HCT116 (cell line): ENCODE measurements around the gene SMG9. TPM values are rescaled to one million over a fixed set of nuclear protein-coding genes. Genes with fewer than 3 reads are reported as not detected.

Experiments used
- ATAC-seq: fragments of 200-7000 bp; cut with Tn5 transposase; 2 replicates; pipeline ENCODE4 v1.9.1; 2020; ENCODE audit warnings: mild to moderate bottlenecking, moderate library complexity
- BruUV-seq: library from RNA; stranded (reverse); fragments of 400-500 nt; replicated peaks from 2 replicates; lab custom pipeline; 2021; lab: Mats Ljungman, UMichigan
- CTCF ChIA-PET: fragments of 300-600 bp; sonication (Branson Sonifier 250); formaldehyde crosslinking; loops from one replicate; lab custom pipeline; 2021; ENCODE audit warnings: antibody characterized with exemption; lab: Charles Lee
- POLR2A ChIA-PET: fragments of 300-600, 350-600 bp; sonication (Branson Sonifier 250); formaldehyde crosslinking; loops from one replicate; lab custom pipeline; 2021; ENCODE audit warnings: antibody characterized with exemption; lab: Charles Lee
- RAD21 ChIA-PET, 2 experiments: fragments of 300-600 bp; sonication (Branson Sonifier 250); formaldehyde crosslinking; loops; one replicate each; lab custom pipeline; 2023; ENCODE audit warnings: low total read pairs in 2 of 2; ENCODE audit not compliant: uncharacterized antibody in 2 of 2, unreplicated experiment in 2 of 2, low non-redundant PET in 1 of 2; lab: Charles Lee
- DNase-seq: peaks from one replicate; pipeline ENCODE4 v3.0.0-alpha.2; 2010; ENCODE audit warnings: low read depth, low spot score
- H2AFZ ChIP-seq: fragments of 200-600 bp; shearing (Covaris generic), sonication (generic); 2 replicates; pipeline ENCODE4 v1.6.1; 2017; ENCODE audit warnings: low read depth, mixed run types, mixed read lengths, antibody characterized with exemption, low read length; ENCODE audit not compliant: poor library complexity, severe bottlenecking
- H3K27ac ChIP-seq: 2 replicates; pipeline ENCODE4 v1.5.1; 2012; ENCODE audit warnings: low read depth, low read length
- H3K27me3 ChIP-seq: fragments of 200-600 bp; sonication (generic); 2 replicates; pipeline ENCODE4 v1.6.1; 2016; ENCODE audit warnings: mixed run types, low read length, mixed read lengths; ENCODE audit not compliant: insufficient read depth
- H3K36me3 ChIP-seq, 2 experiments: fragments of 200-500 bp in 1 of 2; fragments of 200-600 bp in 1 of 2; sonication (Bioruptor generic) in 1 of 2; sonication (generic) in 1 of 2; 2 replicates each; pipeline versions ENCODE4 v1.5.1 to v1.6.1; 2014 to 2016; ENCODE audit warnings: low read length in 2 of 2, inconsistent platforms in 1 of 2, mixed read lengths in 1 of 2, mixed run types in 1 of 2; ENCODE audit not compliant: insufficient read depth in 2 of 2, control insufficient read depth in 1 of 2
- H3K4me1 ChIP-seq, 2 experiments: fragments of 200-600 bp in 1 of 2; sonication (generic) in 1 of 2; 2 replicates each; pipeline versions ENCODE4 v1.5.1 to v1.6.1; 2012 to 2017; ENCODE audit warnings: low read length in 2 of 2, inconsistent platforms in 1 of 2, mild to moderate bottlenecking in 1 of 2, mixed read lengths in 1 of 2, mixed run types in 1 of 2, moderate library complexity in 1 of 2; ENCODE audit not compliant: insufficient read depth in 2 of 2, control insufficient read depth in 1 of 2
- H3K4me2 ChIP-seq: fragments of 200-600 bp; sonication (generic); 2 replicates; pipeline ENCODE4 v1.6.1; 2017; ENCODE audit warnings: mixed run types, low read length, mixed read lengths
- H3K4me3 ChIP-seq, 2 experiments: fragments of 200-600 bp in 1 of 2; sonication (generic) in 1 of 2; replicated peaks in 1 of 2; 2 replicates each; pipeline ENCODE4 v1.5.1; 2011 to 2016; ENCODE audit warnings: low read length in 2 of 2, control low read depth in 1 of 2, low read depth in 1 of 2, mild to moderate bottlenecking in 1 of 2, mixed read lengths in 1 of 2, mixed run types in 1 of 2
- H3K79me2 ChIP-seq: fragments of 200-600 bp; sonication (generic); 2 replicates; pipeline ENCODE4 v1.6.1; 2017; ENCODE audit warnings: mild to moderate bottlenecking, mixed run types, low read length, moderate library complexity, mixed read lengths; ENCODE audit not compliant: insufficient read depth
- H3K9ac ChIP-seq: fragments of 200-600 bp; sonication (generic); 2 replicates; pipeline ENCODE4 v1.6.1; 2016; ENCODE audit warnings: low read length, mixed read lengths
- H3K9me2 ChIP-seq: fragments of 200-600 bp; sonication (generic), shearing (Covaris generic); 2 replicates; pipeline ENCODE4 v1.6.1; 2017; ENCODE audit warnings: mixed run types, mild to moderate bottlenecking, moderate library complexity; ENCODE audit not compliant: insufficient read depth
- H3K9me3 ChIP-seq, 2 experiments: fragments of 200-500 bp in 1 of 2; fragments of 200-600 bp in 1 of 2; sonication (Bioruptor generic) in 1 of 2; sonication (generic) in 1 of 2; 2 replicates each; pipeline ENCODE4 v1.6.1; 2014 to 2017; ENCODE audit warnings: low read length in 2 of 2, mixed read lengths in 2 of 2, inconsistent platforms in 1 of 2, low read depth in 1 of 2, mild to moderate bottlenecking in 1 of 2, mixed run types in 1 of 2, moderate library complexity in 1 of 2; ENCODE audit not compliant: control insufficient read depth in 1 of 2, insufficient read depth in 1 of 2
- H4K20me1 ChIP-seq: fragments of 200-600 bp; sonication (generic), shearing (Covaris generic); 2 replicates; pipeline ENCODE4 v1.6.1; 2017; ENCODE audit warnings: mixed run types, mild to moderate bottlenecking, moderate library complexity; ENCODE audit not compliant: insufficient read depth
- ATF3 ChIP-seq: IDR thresholded peaks from 2 replicates; pipeline ENCODE4 v1.6.1; 2012
- CBX3 ChIP-seq: IDR thresholded peaks from 2 replicates; pipeline ENCODE4 v1.6.1; 2012; ENCODE audit warnings: low read depth
- CEBPB ChIP-seq: IDR thresholded peaks from 2 replicates; pipeline ENCODE4 v1.6.1; 2012; ENCODE audit warnings: low read depth
- CTCF ChIP-seq, 3 experiments: fragments of 200-600 bp in 1 of 3; sonication (generic) in 1 of 3; IDR thresholded peaks in 2 of 3; conservative IDR thresholded peaks in 1 of 3; 2 replicates each; pipeline ENCODE4 v1.5.1; 2012 to 2017; ENCODE audit warnings: low read depth in 2 of 3, low read length in 2 of 3, antibody characterized with exemption in 1 of 3, borderline replicate concordance in 1 of 3, control low read depth in 1 of 3, mild to moderate bottlenecking in 1 of 3, mixed read lengths in 1 of 3, mixed run types in 1 of 3, moderate library complexity in 1 of 3; ENCODE audit not compliant: insufficient read depth in 1 of 3
- EGR1 ChIP-seq: IDR thresholded peaks from 2 replicates; pipeline ENCODE4 v1.6.1; 2012; ENCODE audit warnings: low read depth
- ELF1 ChIP-seq: IDR thresholded peaks from 2 replicates; pipeline ENCODE4 v1.6.1; 2012; ENCODE audit warnings: low read depth, borderline replicate concordance
- EZH2 ChIP-seq: fragments of 200-600 bp; sonication (generic); IDR thresholded peaks from 2 replicates; pipeline ENCODE4 v1.6.1; 2017; ENCODE audit warnings: antibody characterized with exemption, mixed run types
- EZH2phosphoT487 ChIP-seq: fragments of 200-600 bp; IDR thresholded peaks from 2 replicates; pipeline ENCODE4 v1.6.1; 2018; ENCODE audit warnings: antibody characterized with exemption, borderline replicate concordance
- FOSL1 ChIP-seq: IDR thresholded peaks from 2 replicates; pipeline ENCODE4 v1.6.1; 2012; ENCODE audit warnings: low read depth
- JUND ChIP-seq: IDR thresholded peaks from 2 replicates; pipeline ENCODE4 v1.6.1; 2012
- POLR2A ChIP-seq: IDR thresholded peaks from 2 replicates; pipeline ENCODE4 v1.7.0; 2011; ENCODE audit warnings: borderline replicate concordance; ENCODE audit not compliant: insufficient read depth, insufficient read length; ENCODE audit errors: extremely low read depth
- POLR2AphosphoS5 ChIP-seq: IDR thresholded peaks from 2 replicates; pipeline ENCODE4 v1.6.1; 2011; ENCODE audit warnings: mild to moderate bottlenecking, low read depth, low read length, moderate library complexity
- SIN3A ChIP-seq: IDR thresholded peaks from 2 replicates; pipeline ENCODE4 v1.6.1; 2012; ENCODE audit warnings: low read depth
- SP1 ChIP-seq: IDR thresholded peaks from 2 replicates; pipeline ENCODE4 v1.6.1; 2012; ENCODE audit warnings: low read depth
- SRF ChIP-seq: IDR thresholded peaks from 2 replicates; pipeline ENCODE4 v1.6.1; 2012; ENCODE audit warnings: low read depth
- TCF7L2 ChIP-seq: IDR thresholded peaks from 2 replicates; pipeline ENCODE4 v1.7.0; 2011; ENCODE audit warnings: borderline replicate concordance, inconsistent platforms; ENCODE audit not compliant: insufficient read depth, insufficient read length; ENCODE audit errors: extremely low read depth
- YY1 ChIP-seq: IDR thresholded peaks from 2 replicates; pipeline ENCODE4 v1.6.1; 2011; ENCODE audit warnings: low read length, low read depth, moderate library complexity, mild to moderate bottlenecking; ENCODE audit not compliant: insufficient replicate concordance; ENCODE audit errors: extremely low read depth
- intact Hi-C: fragments of 100-400 bp; cut with micrococcal nuclease; formaldehyde crosslinking; loops from 2 replicates; pipeline ENCODE4 v1.10.0; 2022
- total RNA-seq: library from RNA; stranded (reverse); gene quantifications from one replicate; pipeline ENCODE4 v1.2.1, GENCODE V29; 2021; ENCODE audit not compliant: unreplicated experiment
- TF ChIP-seq, protein P1 (sequence below): IDR thresholded peaks from 2 replicates; pipeline ENCODE4 v1.6.1; 2011; ENCODE audit warnings: mild to moderate bottlenecking, low read length, moderate library complexity; ENCODE audit not compliant: insufficient replicate concordance; ENCODE audit errors: extremely low read depth

SMG9 gene
- total RNA-seq, 1 experiment from 2014 or later, result 80.2 TPM

DNA sequence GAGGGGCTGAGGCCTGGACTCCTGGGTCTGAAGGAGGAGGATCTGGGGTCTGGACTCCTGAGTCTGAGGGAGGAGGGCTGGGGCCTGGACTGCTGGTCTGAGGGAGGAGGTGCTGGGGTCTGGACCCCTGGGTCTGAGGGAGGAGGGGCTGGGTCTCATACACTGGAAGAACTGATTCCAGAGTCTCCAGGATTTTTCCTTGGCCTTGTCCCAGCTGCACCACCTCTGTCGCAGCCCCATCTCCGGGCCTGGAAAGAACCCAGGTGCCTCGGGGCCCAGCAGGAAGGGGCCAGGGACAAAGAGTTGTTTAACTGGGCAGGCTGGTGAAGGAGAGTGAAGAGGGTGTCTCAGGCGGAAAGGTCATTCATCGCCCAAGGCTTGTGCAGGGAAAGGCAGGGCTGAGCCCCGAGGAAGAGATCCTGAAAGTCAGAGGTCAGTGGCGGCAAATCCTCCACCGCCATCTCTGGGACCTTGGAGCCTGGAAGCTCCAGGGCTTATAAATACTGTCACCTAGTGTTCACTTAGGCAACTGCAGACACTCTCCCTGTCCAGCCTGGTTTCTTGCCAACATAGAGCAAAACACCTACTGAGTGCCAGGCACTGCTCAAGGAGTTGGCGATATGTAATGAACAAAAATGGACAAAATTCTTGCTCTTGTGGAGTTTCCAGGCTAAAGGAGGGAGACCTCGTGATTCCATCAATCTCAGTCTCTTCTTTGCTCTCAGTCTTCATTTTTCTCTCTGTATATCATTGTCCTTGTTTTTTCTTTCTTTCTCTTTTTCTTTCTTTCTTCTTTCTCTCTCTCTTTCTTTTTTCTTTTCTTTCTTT is 30.4 kb upstream of the SMG9 start (continued):
- no peak for TF ChIP-seq SRF
- TF ChIP-seq CEBPB, result no peak
- no peak for TF ChIP-seq EZH2
- TF ChIP-seq POLR2A, result no peak
- TF ChIP-seq ATF3, result no peak
- TF ChIP-seq CBX3, result no peak

DNA sequence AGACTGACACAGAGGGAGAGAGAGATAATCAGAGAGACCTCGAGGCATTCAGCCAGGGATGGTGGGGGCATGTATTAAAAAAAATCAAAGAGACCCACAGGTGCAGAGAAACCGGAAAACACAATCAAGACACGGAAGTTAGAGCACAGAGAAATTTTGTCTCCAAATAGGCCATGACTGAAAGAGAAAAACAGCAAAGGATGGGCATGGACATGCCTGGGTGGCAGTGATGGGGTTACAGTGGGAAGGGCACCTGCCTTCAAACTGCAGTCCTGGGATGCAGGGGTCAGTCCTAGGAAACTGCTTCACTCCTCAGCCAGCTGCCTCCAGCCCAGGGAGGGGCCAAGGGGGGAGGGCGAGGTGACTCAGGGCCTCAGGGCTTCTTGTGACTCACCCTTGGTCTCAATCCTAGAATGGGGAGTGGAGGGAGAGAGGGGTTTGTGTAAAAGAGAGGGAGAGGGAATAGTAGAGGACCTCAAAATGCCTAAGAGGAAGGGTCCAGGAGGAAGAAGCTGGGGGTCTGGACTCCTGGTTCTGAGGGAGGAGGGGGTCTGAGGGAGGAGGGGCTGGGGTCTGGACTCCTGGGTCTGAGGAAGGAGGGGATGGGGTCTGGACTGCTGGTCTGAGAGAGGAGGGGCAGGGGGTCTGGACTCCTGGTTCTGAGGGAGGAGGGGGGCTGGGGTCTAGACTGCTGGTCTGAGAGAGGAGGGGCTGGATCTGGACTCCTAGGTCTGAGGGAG is 29.6 kb upstream of the SMG9 start:
- Histone ChIP-seq H3K9ac (peak overlapping the region; percentile 88), H4K20me1 (no peaks in the 10 kb centered on the region), H2AFZ (no peak overlapping the region), H3K27me3 (no peaks in the 10 kb centered on the region), H3K4me1 (peaks cover 51 to 65% of the 10 kb centered on the region in 2 experiments), H3K4me2 (peak overlapping the region; percentile 88), H3K36me3 (no peaks in the 10 kb centered on the region), H3K27ac (peak overlapping the region; percentile 94), H3K9me2 (no peaks in the 10 kb centered on the region), H3K4me3 (peak overlapping the region; percentile 18 to 47), H3K79me2 (peaks cover 32% of the 10 kb centered on the region), H3K9me3 (no peaks in the 10 kb centered on the region)
- intact Hi-C loops, result loop anchor here (2.0 to 10.0 kb wide), 2 partner anchors 26 to 110 kb away; partner anchors contain the start of gene PLAUR
- ChIA-PET RAD21 (interaction anchor here (0.6 to 1.8 kb wide), 7 partner anchors 9 to 109 kb away, joined by 3 to 9 read pairs (median 5); no protein-coding TSS in a partner anchor), CTCF (interaction anchor here (0.6 to 1.9 kb wide), 11 partner anchors 11 to 116 kb away, joined by 3 to 34 read pairs (median 5); no protein-coding TSS in a partner anchor), POLR2A (interaction anchor here (1.2 to 1.5 kb wide), 2 partner anchors 20 to 27 kb away, joined by 4 to 5 read pairs; no protein-coding TSS in a partner anchor)
- peak; percentile 69 for ATAC-seq
- peak; percentile 77 for DNase-seq
- no TSS peak for BruUV-seq
- TF ChIP-seq, protein P1, sequence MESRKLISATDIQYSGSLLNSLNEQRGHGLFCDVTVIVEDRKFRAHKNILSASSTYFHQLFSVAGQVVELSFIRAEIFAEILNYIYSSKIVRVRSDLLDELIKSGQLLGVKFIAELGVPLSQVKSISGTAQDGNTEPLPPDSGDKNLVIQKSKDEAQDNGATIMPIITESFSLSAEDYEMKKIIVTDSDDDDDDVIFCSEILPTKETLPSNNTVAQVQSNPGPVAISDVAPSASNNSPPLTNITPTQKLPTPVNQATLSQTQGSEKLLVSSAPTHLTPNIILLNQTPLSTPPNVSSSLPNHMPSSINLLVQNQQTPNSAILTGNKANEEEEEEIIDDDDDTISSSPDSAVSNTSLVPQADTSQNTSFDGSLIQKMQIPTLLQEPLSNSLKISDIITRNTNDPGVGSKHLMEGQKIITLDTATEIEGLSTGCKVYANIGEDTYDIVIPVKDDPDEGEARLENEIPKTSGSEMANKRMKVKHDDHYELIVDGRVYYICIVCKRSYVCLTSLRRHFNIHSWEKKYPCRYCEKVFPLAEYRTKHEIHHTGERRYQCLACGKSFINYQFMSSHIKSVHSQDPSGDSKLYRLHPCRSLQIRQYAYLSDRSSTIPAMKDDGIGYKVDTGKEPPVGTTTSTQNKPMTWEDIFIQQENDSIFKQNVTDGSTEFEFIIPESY, result peak; percentile 19
- no peak for TF ChIP-seq SRF
- no peak for TF ChIP-seq ELF1
- TF ChIP-seq SP1, result peak; percentile 85
- peak; percentile 53 for TF ChIP-seq TCF7L2
- peak; percentile 57 for TF ChIP-seq YY1
- TF ChIP-seq POLR2AphosphoS5, result peak; percentile 55; the same call in 1 of the 2 replicates
- no peak for TF ChIP-seq EZH2phosphoT487
- TF ChIP-seq EGR1, result no peak
- no peak for TF ChIP-seq ATF3
- TF ChIP-seq JUND, result peak; percentile 92
- TF ChIP-seq SIN3A, result no peak
- TF ChIP-seq POLR2A, result no peak
- no peak for TF ChIP-seq CTCF (IDR thresholded peaks at IDR 0.05 in 2 of 3, conservative IDR thresholded peaks at IDR 0.05 in 1 of 3; ENCODE audit: borderline replicate concordance in 1 of 3, insufficient read depth in 1 of 3, low read depth in 2 of 3, low read length in 2 of 3)
- TF ChIP-seq CEBPB, result no peak
- TF ChIP-seq FOSL1, result peak; percentile 93
